Activated naive CD4-positive, alpha-beta T cell (primary cell): ENCODE measurements around the gene PRKAR1A.

Experiments used
- DNase-seq, 4 experiments: peaks; one replicate each; lab custom pipeline; 2025; lab: John Stamatoyannopoulos, UW

PRKAR1A gene

GRCh38 chr17:68542698-68543463, 30.7 kb downstream of the PRKAR1A start:
- no peak for DNase-seq

GRCh38 chr17:68544111-68544915, 32.1 kb downstream of the PRKAR1A start:
- DNase-seq = no peak

- no peak for DNase-seq
Observed at GRCh38 chr17:68556551-68556950, 44.3 kb downstream of the PRKAR1A start.

GRCh38 chr17:68559316-68559715, 47.1 kb downstream of the PRKAR1A start:
- no peak for DNase-seq

GRCh38 chr17:68560966-68561720, 48.9 kb downstream of the PRKAR1A start:
- DNase-seq = no peak

GRCh38 chr17:68562736-68563135, 50.5 kb downstream of the PRKAR1A start:
- DNase-seq = no peak

GRCh38 chr17:68564415-68565111, 52.3 kb downstream of the PRKAR1A start:
- no peak for DNase-seq

- DNase-seq = no peak
Observed at GRCh38 chr17:68565661-68566441, 53.6 kb downstream of the PRKAR1A start.

GRCh38 chr17:68566442-68566738, 54.2 kb downstream of the PRKAR1A start:
- no peak for DNase-seq

- DNase-seq = no peak
Observed at GRCh38 chr17:68567035-68567434, 54.8 kb downstream of the PRKAR1A start.

GRCh38 chr17:68567581-68567980, 55.4 kb downstream of the PRKAR1A start:
- no peak for DNase-seq

- DNase-seq = no peak
Observed at GRCh38 chr17:68568581-68568980, 56.4 kb downstream of the PRKAR1A start.

- DNase-seq = no peak
Observed at GRCh38 chr17:68569346-68569745, 57.1 kb downstream of the PRKAR1A start.

- no peak for DNase-seq
Observed at GRCh38 chr17:68570526-68570925, 58.3 kb downstream of the PRKAR1A start.

- no peak for DNase-seq
Observed at GRCh38 chr17:68572138-68572842, 60.1 kb downstream of the PRKAR1A start.

GRCh38 chr17:68573338-68573737, 61.1 kb downstream of the PRKAR1A start:
- no peak for DNase-seq

- no peak for DNase-seq
Observed at GRCh38 chr17:68576137-68576536, 63.9 kb downstream of the PRKAR1A start.

- no peak for DNase-seq
Observed at GRCh38 chr17:68576811-68577496, 64.7 kb downstream of the PRKAR1A start.

GRCh38 chr17:68577497-68577821, 65.2 kb downstream of the PRKAR1A start:
- no peak for DNase-seq

GRCh38 chr17:68578236-68578635, 66.0 kb downstream of the PRKAR1A start:
- no peak for DNase-seq
